Measurements from ENCODE around the gene AAMP. TPM values are rescaled to one million over a fixed set of nuclear protein-coding genes. Genes with fewer than 3 reads are reported as not detected.

Gene AAMP
- total RNA-seq, 1 experiment from 2014 or later, result 125 TPM

GRCh38 chr2:218310853-218311540 lies 41.1 kb upstream of the AAMP start (continued):
- TF ChIP-seq PRDM15 (CRISPR knock-in tag; IDR thresholded peaks at IDR 0.05) (no peak), USF1 (CRISPR knock-in tag; IDR thresholded peaks at IDR 0.05) (no peak), FOXJ3 (CRISPR knock-in tag; IDR thresholded peaks at IDR 0.05; ENCODE audit: borderline replicate concordance) (no peak), HMGXB4 (CRISPR knock-in tag; IDR thresholded peaks at IDR 0.05) (no peak), STAT6 (CRISPR knock-in tag; conservative IDR thresholded peaks at IDR 0.05; ENCODE audit: low read depth) (no peak), JAZF1 (CRISPR knock-in tag; IDR thresholded peaks at IDR 0.05) (no peak), ELF4 (CRISPR knock-in tag; IDR thresholded peaks at IDR 0.05; ENCODE audit: low read depth) (no peak), E2F1 (CRISPR knock-in tag; IDR thresholded peaks at IDR 0.05) (no peak), SP1 (CRISPR knock-in tag; conservative IDR thresholded peaks at IDR 0.05) (no peak)
- TF ChIP-seq, protein P1, sequence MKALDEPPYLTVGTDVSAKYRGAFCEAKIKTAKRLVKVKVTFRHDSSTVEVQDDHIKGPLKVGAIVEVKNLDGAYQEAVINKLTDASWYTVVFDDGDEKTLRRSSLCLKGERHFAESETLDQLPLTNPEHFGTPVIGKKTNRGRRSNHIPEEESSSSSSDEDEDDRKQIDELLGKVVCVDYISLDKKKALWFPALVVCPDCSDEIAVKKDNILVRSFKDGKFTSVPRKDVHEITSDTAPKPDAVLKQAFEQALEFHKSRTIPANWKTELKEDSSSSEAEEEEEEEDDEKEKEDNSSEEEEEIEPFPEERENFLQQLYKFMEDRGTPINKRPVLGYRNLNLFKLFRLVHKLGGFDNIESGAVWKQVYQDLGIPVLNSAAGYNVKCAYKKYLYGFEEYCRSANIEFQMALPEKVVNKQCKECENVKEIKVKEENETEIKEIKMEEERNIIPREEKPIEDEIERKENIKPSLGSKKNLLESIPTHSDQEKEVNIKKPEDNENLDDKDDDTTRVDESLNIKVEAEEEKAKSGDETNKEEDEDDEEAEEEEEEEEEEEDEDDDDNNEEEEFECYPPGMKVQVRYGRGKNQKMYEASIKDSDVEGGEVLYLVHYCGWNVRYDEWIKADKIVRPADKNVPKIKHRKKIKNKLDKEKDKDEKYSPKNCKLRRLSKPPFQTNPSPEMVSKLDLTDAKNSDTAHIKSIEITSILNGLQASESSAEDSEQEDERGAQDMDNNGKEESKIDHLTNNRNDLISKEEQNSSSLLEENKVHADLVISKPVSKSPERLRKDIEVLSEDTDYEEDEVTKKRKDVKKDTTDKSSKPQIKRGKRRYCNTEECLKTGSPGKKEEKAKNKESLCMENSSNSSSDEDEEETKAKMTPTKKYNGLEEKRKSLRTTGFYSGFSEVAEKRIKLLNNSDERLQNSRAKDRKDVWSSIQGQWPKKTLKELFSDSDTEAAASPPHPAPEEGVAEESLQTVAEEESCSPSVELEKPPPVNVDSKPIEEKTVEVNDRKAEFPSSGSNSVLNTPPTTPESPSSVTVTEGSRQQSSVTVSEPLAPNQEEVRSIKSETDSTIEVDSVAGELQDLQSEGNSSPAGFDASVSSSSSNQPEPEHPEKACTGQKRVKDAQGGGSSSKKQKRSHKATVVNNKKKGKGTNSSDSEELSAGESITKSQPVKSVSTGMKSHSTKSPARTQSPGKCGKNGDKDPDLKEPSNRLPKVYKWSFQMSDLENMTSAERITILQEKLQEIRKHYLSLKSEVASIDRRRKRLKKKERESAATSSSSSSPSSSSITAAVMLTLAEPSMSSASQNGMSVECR (CRISPR knock-in tag; IDR thresholded peaks at IDR 0.05; ENCODE audit: borderline replicate concordance), result no peak
- TF ChIP-seq, protein P2, sequence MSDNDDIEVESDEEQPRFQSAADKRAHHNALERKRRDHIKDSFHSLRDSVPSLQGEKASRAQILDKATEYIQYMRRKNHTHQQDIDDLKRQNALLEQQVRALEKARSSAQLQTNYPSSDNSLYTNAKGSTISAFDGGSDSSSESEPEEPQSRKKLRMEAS (CRISPR knock-in tag; IDR thresholded peaks at IDR 0.05), result no peak
